Dedifferentiated amniotic fluid mesenchymal stem cell (primary cell): ENCODE data around the gene BAX.

Source experiments
- DNase-seq: peaks from one replicate; pipeline ENCODE4 v3.0.0-alpha.2; 2016; ENCODE audit errors: extremely low spot score

Gene BAX

GRCh38 chr19:48985711-48986110 lies 31.0 kb downstream of the BAX start:
- DNase-seq = no peak

- no peak for DNase-seq
These were observed 31.5 kb downstream of the BAX start for GRCh38 chr19:48986211-48986610.

GRCh38 chr19:48987323-48987722 lies 32.6 kb downstream of the BAX start:
- no peak for DNase-seq

- DNase-seq = no peak
These were observed 33.6 kb downstream of the BAX start for GRCh38 chr19:48988286-48988685.

GRCh38 chr19:48988860-48989259 lies 34.2 kb downstream of the BAX start:
- no peak for DNase-seq

- no peak for DNase-seq
These were observed 35.1 kb downstream of the BAX start for GRCh38 chr19:48989701-48990291.

- no peak for DNase-seq
These were observed 35.7 kb downstream of the BAX start for GRCh38 chr19:48990400-48990799.

GRCh38 chr19:48991011-48991609 lies 36.4 kb downstream of the BAX start:
- no peak for DNase-seq

GRCh38 chr19:48991873-48992580 lies 37.4 kb downstream of the BAX start:
- DNase-seq = peak; percentile 82

- no peak for DNase-seq
These were observed 38.0 kb downstream of the BAX start for GRCh38 chr19:48992581-48993174.

- DNase-seq = peak; percentile 99
These were observed 38.7 kb downstream of the BAX start, which contains the start of the genes GYS1 and RUVBL2 for GRCh38 chr19:48993175-48994034. TSS of gene GYS1 (minus strand) at chr19:48993309. CDS start at chr19:48993112, 197 bp downstream. TSS of gene RUVBL2 (plus strand) at chr19:48993887. CDS start at chr19:48993912, 25 bp downstream.

GRCh38 chr19:48994035-48994386 lies 39.3 kb downstream of the BAX start:
- no peak for DNase-seq

GRCh38 chr19:48997972-48998371 lies 43.3 kb downstream of the BAX start:
- no peak for DNase-seq

- peak; percentile 47 for DNase-seq
These were observed 45.0 kb downstream of the BAX start for GRCh38 chr19:48999481-49000325.

GRCh38 chr19:49004133-49004532 lies 49.5 kb downstream of the BAX start:
- no peak for DNase-seq

GRCh38 chr19:49004964-49005614 lies 50.4 kb downstream of the BAX start:
- no peak for DNase-seq

- no peak for DNase-seq
These were observed 52.2 kb downstream of the BAX start for GRCh38 chr19:49006905-49007304.

GRCh38 chr19:49009828-49010227 lies 55.2 kb downstream of the BAX start:
- DNase-seq = no peak

- no peak for DNase-seq
These were observed 55.8 kb downstream of the BAX start for GRCh38 chr19:49010453-49010852.

- no peak for DNase-seq
These were observed 56.5 kb downstream of the BAX start for GRCh38 chr19:49011194-49011593.
